WTC11 (cell line): ENCODE measurements around the gene PAQR4. TPM values are rescaled to one million over a fixed set of nuclear protein-coding genes. Genes with fewer than 3 reads are reported as not detected.

Experiments used
- ATAC-seq: fragments of 200-7000 bp; cut with Tn5 transposase; 2 replicates; pipeline ENCODE4 v1.10.0; 2021; ENCODE audit warnings: mild to moderate bottlenecking, moderate library complexity
- CTCF ChIA-PET: fragments of 300-600 bp; sonication (Branson Sonifier 250); formaldehyde crosslinking; loops from one replicate; lab custom pipeline; 2021; ENCODE audit warnings: antibody characterized with exemption; lab: Charles Lee
- POLR2A ChIA-PET: fragments of 350-600 bp; sonication (Branson Sonifier 250); formaldehyde crosslinking; loops from one replicate; lab custom pipeline; 2021; ENCODE audit warnings: antibody characterized with exemption; lab: Charles Lee
- DNase-seq: peaks from one replicate; pipeline ENCODE4 v3.0.0; 2021; ENCODE audit warnings: low spot score
- H3K27ac Mint-ChIP-seq: 2 replicates; pipeline ENCODE4 v1.8.0; 2021; ENCODE audit warnings: mixed read lengths
- H3K27me3 Mint-ChIP-seq: 2 replicates; pipeline ENCODE4 v1.8.0; 2021; ENCODE audit warnings: low read depth, mild to moderate bottlenecking, moderate library complexity, mixed read lengths
- H3K36me3 Mint-ChIP-seq: 2 replicates; pipeline ENCODE4 v1.8.0; 2021; ENCODE audit warnings: mixed read lengths
- H3K4me1 Mint-ChIP-seq: 2 replicates; pipeline ENCODE4 v1.8.0; 2022; ENCODE audit warnings: mixed read lengths
- H3K4me3 Mint-ChIP-seq: 2 replicates; pipeline ENCODE4 v1.8.0; 2021; ENCODE audit warnings: mild to moderate bottlenecking, moderate library complexity, mixed read lengths
- H3K9me3 Mint-ChIP-seq: 2 replicates; pipeline ENCODE4 v1.8.0; 2021; ENCODE audit warnings: mixed read lengths
- CBFB ChIP-seq: sonication (generic); formaldehyde crosslinking; IDR thresholded peaks from 2 replicates; pipeline ENCODE4 v1.8.1; 2022; ENCODE audit warnings: mild to moderate bottlenecking, low read depth, missing genetic modification reagents
- E2F5 ChIP-seq: sonication (generic); formaldehyde crosslinking; IDR thresholded peaks from 2 replicates; pipeline ENCODE4 v1.8.1; 2022; ENCODE audit warnings: mild to moderate bottlenecking, moderate library complexity, missing genetic modification reagents
- EMX1 ChIP-seq: fragments of 250-450 bp; sonication (Bioruptor Pico); IDR thresholded peaks from 2 replicates; pipeline ENCODE4 v1.8.0; 2021; ENCODE audit warnings: mild to moderate bottlenecking
- ETV6 ChIP-seq: sonication (generic); formaldehyde crosslinking; IDR thresholded peaks from 2 replicates; pipeline ENCODE4 v1.8.1; 2022; ENCODE audit warnings: mild to moderate bottlenecking, missing genetic modification reagents
- FOXJ3 ChIP-seq: sonication (generic); formaldehyde crosslinking; IDR thresholded peaks from 2 replicates; pipeline ENCODE4 v1.9.0; 2021; ENCODE audit warnings: missing genetic modification reagents, mild to moderate bottlenecking, borderline replicate concordance
- GTF2I ChIP-seq: fragments of 250-450 bp; sonication (Bioruptor Pico); conservative IDR thresholded peaks from 2 replicates; pipeline ENCODE4 v1.4.0; 2021; ENCODE audit warnings: mild to moderate bottlenecking
- KAT7 ChIP-seq: sonication (generic); formaldehyde crosslinking; IDR thresholded peaks from 2 replicates; pipeline ENCODE4 v1.8.1; 2023; ENCODE audit warnings: missing genetic modification reagents, mild to moderate bottlenecking, borderline replicate concordance
- MAX ChIP-seq: sonication (generic); formaldehyde crosslinking; IDR thresholded peaks from 2 replicates; pipeline ENCODE4 v1.8.0; 2022; ENCODE audit warnings: mild to moderate bottlenecking, missing genetic modification reagents
- NFATC4 ChIP-seq: fragments of 250-450 bp; sonication (Bioruptor Pico); IDR thresholded peaks from 2 replicates; pipeline ENCODE4 v1.9.0; 2021; ENCODE audit warnings: mild to moderate bottlenecking
- TEAD4 ChIP-seq: sonication (generic); formaldehyde crosslinking; IDR thresholded peaks from 2 replicates; pipeline ENCODE4 v1.8.0; 2022; ENCODE audit warnings: mild to moderate bottlenecking, missing genetic modification reagents
- TP53 ChIP-seq: sonication (generic); formaldehyde crosslinking; IDR thresholded peaks from 2 replicates; pipeline ENCODE4 v1.8.1; 2023; ENCODE audit warnings: mild to moderate bottlenecking, missing genetic modification reagents
- ZBTB43 ChIP-seq: sonication (generic); formaldehyde crosslinking; IDR thresholded peaks from 2 replicates; pipeline ENCODE4 v1.8.1; 2023; ENCODE audit warnings: mild to moderate bottlenecking, missing genetic modification reagents
- ZNF232 ChIP-seq: sonication (generic); formaldehyde crosslinking; IDR thresholded peaks from 2 replicates; pipeline ENCODE4 v1.8.0; 2022; ENCODE audit warnings: mild to moderate bottlenecking, missing genetic modification reagents
- ZNF281 ChIP-seq: sonication (generic); formaldehyde crosslinking; IDR thresholded peaks from 2 replicates; pipeline ENCODE4 v1.8.0; 2023; ENCODE audit warnings: mild to moderate bottlenecking, missing genetic modification reagents
- total RNA-seq: library from RNA; stranded (reverse); gene quantifications from 3 replicates; pipeline ENCODE4 v1.2.3, GENCODE V29; 2021
- TF ChIP-seq, protein P1 (sequence below): sonication (generic); formaldehyde crosslinking; conservative IDR thresholded peaks from 2 replicates; pipeline ENCODE4 v1.8.1; 2022; ENCODE audit warnings: mild to moderate bottlenecking, missing genetic modification reagents

PAQR4 gene
- total RNA-seq, 1 experiment from 2014 or later = 32.4 TPM

- TF ChIP-seq MAX (peak; percentile 38; the same call in 1 of the 2 replicates), GTF2I (CRISPR knock-in tag) (no peak), TEAD4 (CRISPR knock-in tag) (no peak)
These were observed 51.7 kb downstream of the PAQR4 start (continued) for GRCh38 chr16:3020604-3021448.

- peaks cover 44% of the 10 kb centered on the region for H3K4me1 Mint-ChIP-seq
- peak; percentile 34 for ATAC-seq
- peak; percentile 81; the same call in 1 of the 2 replicates for TF ChIP-seq ZNF232
- TF ChIP-seq NFATC4 = peak; percentile 75; the same call in 1 of the 2 replicates
- no peak for TF ChIP-seq FOXJ3 (CRISPR knock-in tag)
- TF ChIP-seq E2F5 (CRISPR knock-in tag) = 0 out of 2 replicates have a peak, but pooled peaks have one; percentile 65
- TF ChIP-seq TP53 (CRISPR knock-in tag) = 0 out of 2 replicates have a peak, but pooled peaks have one; percentile 1
- peak; percentile 69 for TF ChIP-seq ZBTB43 (CRISPR knock-in tag)
- TF ChIP-seq ETV6 (CRISPR knock-in tag) = 0 out of 2 replicates have a peak, but pooled peaks have one; percentile 4
- TF ChIP-seq, protein P1, sequence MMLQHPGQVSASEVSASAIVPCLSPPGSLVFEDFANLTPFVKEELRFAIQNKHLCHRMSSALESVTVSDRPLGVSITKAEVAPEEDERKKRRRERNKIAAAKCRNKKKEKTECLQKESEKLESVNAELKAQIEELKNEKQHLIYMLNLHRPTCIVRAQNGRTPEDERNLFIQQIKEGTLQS (CRISPR knock-in tag) = no peak
- TF ChIP-seq CBFB (CRISPR knock-in tag) = 0 out of 2 replicates have a peak, but pooled peaks have one; percentile 17
- peak; percentile 52; the same call in 1 of the 2 replicates for TF ChIP-seq KAT7 (CRISPR knock-in tag)
- TF ChIP-seq EMX1 (CRISPR knock-in tag) = no peak
- peak; percentile 5; the same call in 1 of the 2 replicates for TF ChIP-seq ZNF281 (CRISPR knock-in tag)
- peaks cover 2% of the 10 kb centered on the region; the same call in 1 of the 2 replicates for H3K27me3 Mint-ChIP-seq
- ChIA-PET CTCF (interaction anchor here (0.6 to 8.6 kb wide), 17 partner anchors 10 to 1338 kb away, joined by 3 to 360 read pairs (median 4); partner anchors contain the start of genes CLDN9 and ZSCAN10), POLR2A (interaction anchor here (0.6 to 17.1 kb wide), 10 partner anchors 8 to 148 kb away, joined by 3 to 502 read pairs (median 8); partner anchors contain the start of genes CLDN9 and ZSCAN10)
- peak overlapping the region; percentile 99 for H3K27ac Mint-ChIP-seq
- H3K9me3 Mint-ChIP-seq = no peaks in the 10 kb centered on the region
- peaks cover 17% of the 10 kb centered on the region for H3K36me3 Mint-ChIP-seq
- DNase-seq = peak; percentile 97
- H3K4me3 Mint-ChIP-seq = peak overlapping the region; percentile 86
These were observed 52.5 kb downstream of the PAQR4 start for GRCh38 chr16:3021449-3022207.
